H1 (cell line): Measurements from ENCODE around the gene SYNDIG1. TPM values are rescaled to one million over a fixed set of nuclear protein-coding genes. Genes with fewer than 3 reads are reported as not detected.

Experiments used
- CTCF ChIA-PET: fragments of 300-600 bp; sonication (Branson Sonifier 250); formaldehyde crosslinking; loops from one replicate; lab custom pipeline; 2021; ENCODE audit not compliant: partially characterized antibody; lab: Charles Lee
- POLR2A ChIA-PET: fragments of 300-600 bp; sonication (Branson Sonifier 250); formaldehyde crosslinking; loops from one replicate; lab custom pipeline; 2021; ENCODE audit warnings: inconsistent platforms; ENCODE audit not compliant: partially characterized antibody; lab: Charles Lee
- DNase-seq, 2 experiments: peaks; one replicate each; pipeline versions ENCODE4 v3.0.0 to v3.0.0-alpha.2; 2010 to 2022; ENCODE audit warnings: low spot score in 2 of 2, low read depth in 1 of 2, mixed read lengths in 1 of 2
- FAIRE-seq: peaks from 2 replicates; lab custom pipeline; 2011; peaks lifted over from hg19 to GRCh38; lab: Jason Lieb, UNC
- H2AFZ ChIP-seq: 2 replicates; pipeline ENCODE4 v1.8.1; 2012; ENCODE audit warnings: low read length, inconsistent platforms
- H2AK5ac ChIP-seq: 2 replicates; pipeline ENCODE4 v1.6.1; 2013; ENCODE audit warnings: low read depth, low read length
- H2BK120ac ChIP-seq: replicated peaks from 2 replicates; pipeline ENCODE3; 2013; ENCODE audit warnings: low read depth, low read length, inconsistent platforms
- H2BK12ac ChIP-seq: 2 replicates; pipeline ENCODE4 v1.6.1; 2013; ENCODE audit warnings: low read depth, low read length
- H2BK15ac ChIP-seq: 2 replicates; pipeline ENCODE4 v1.6.1; 2013; ENCODE audit warnings: low read length
- H2BK20ac ChIP-seq: 2 replicates; pipeline ENCODE4 v1.6.1; 2013; ENCODE audit warnings: low read length
- H2BK5ac ChIP-seq: 2 replicates; pipeline ENCODE4 v1.6.1; 2013; ENCODE audit warnings: low read depth, low read length
- H3K14ac ChIP-seq: 2 replicates; pipeline ENCODE4 v1.6.1; 2013; ENCODE audit warnings: inconsistent platforms; ENCODE audit not compliant: insufficient read length
- H3K18ac ChIP-seq: 2 replicates; pipeline ENCODE4 v1.6.1; 2013; ENCODE audit warnings: low read length; ENCODE audit errors: extremely low read depth
- H3K23ac ChIP-seq: 2 replicates; pipeline ENCODE4 v1.6.1; 2013; ENCODE audit warnings: inconsistent platforms; ENCODE audit not compliant: insufficient read length
- H3K23me2 ChIP-seq: 2 replicates; pipeline ENCODE4 v1.6.1; 2013; ENCODE audit warnings: low read depth, low read length
- H3K27ac ChIP-seq: 2 replicates; pipeline ENCODE4 v1.6.1; 2011; ENCODE audit warnings: low read depth, low read length, inconsistent platforms
- H3K27me3 ChIP-seq, 4 experiments: replicated peaks in 1 of 4; 1 replicate in 1 of 4; 2 replicates in 3 of 4; pipeline versions ENCODE4 v1.6.1 to v1.8.1; 2011 to 2013; ENCODE audit warnings: low read length in 3 of 4, mild to moderate bottlenecking in 3 of 4, inconsistent platforms in 2 of 4, mixed read lengths in 2 of 4, moderate library complexity in 1 of 4; ENCODE audit not compliant: control insufficient read depth in 3 of 4, insufficient read depth in 3 of 4; ENCODE audit errors: extremely low read depth in 1 of 4
- H3K36me3 ChIP-seq, 4 experiments: 2 replicates each; pipeline versions ENCODE4 v1.6.1 to v1.8.1; 2011 to 2013; ENCODE audit warnings: mild to moderate bottlenecking in 4 of 4, low read length in 3 of 4, moderate library complexity in 2 of 4, control low read depth in 1 of 4, inconsistent platforms in 1 of 4; ENCODE audit not compliant: insufficient read depth in 4 of 4, control insufficient read depth in 2 of 4
- H3K4ac ChIP-seq: replicated peaks from 2 replicates; pipeline ENCODE3; 2013; ENCODE audit warnings: low read length, low read depth, mixed read lengths, inconsistent platforms; ENCODE audit not compliant: insufficient read length
- H3K4me1 ChIP-seq, 4 experiments: replicated peaks in 1 of 4; 1 replicate in 1 of 4; 2 replicates in 3 of 4; pipeline versions ENCODE4 v1.6.1 to v1.8.1; 2011 to 2013; ENCODE audit warnings: low read length in 3 of 4, inconsistent platforms in 2 of 4, mixed read lengths in 1 of 4; ENCODE audit not compliant: insufficient read depth in 4 of 4, control insufficient read depth in 3 of 4
- H3K4me2 ChIP-seq, 2 experiments: 2 replicates each; pipeline versions ENCODE4 v1.6.1 to v1.8.1; 2011 to 2013; ENCODE audit warnings: low read depth in 2 of 2, low read length in 2 of 2, control low read depth in 1 of 2, inconsistent platforms in 1 of 2, mild to moderate bottlenecking in 1 of 2; ENCODE audit not compliant: insufficient read depth in 1 of 2
- H3K4me3 ChIP-seq, 4 experiments: fragments of 200-600, 300-600 bp in 1 of 4; sonication (generic), shearing (Covaris generic), sonication (Bioruptor Twin) in 1 of 4; 2 replicates each; pipeline versions ENCODE4 v1.5.1 to v1.8.1; 2011 to 2016; ENCODE audit warnings: low read length in 4 of 4, low read depth in 3 of 4, control low read depth in 2 of 4, inconsistent platforms in 2 of 4, mild to moderate bottlenecking in 2 of 4, mixed read lengths in 1 of 4, moderate library complexity in 1 of 4; ENCODE audit not compliant: insufficient read depth in 2 of 4; ENCODE audit errors: extremely low read depth in 1 of 4
- H3K56ac ChIP-seq: replicated peaks from 2 replicates; pipeline ENCODE3; 2013; ENCODE audit warnings: low read depth, mild to moderate bottlenecking, mixed read lengths, low read length, inconsistent platforms; ENCODE audit not compliant: insufficient read length
- H3K79me1 ChIP-seq: 2 replicates; pipeline ENCODE4 v1.6.1; 2013; ENCODE audit warnings: low read depth, low read length, control low read depth
- H3K79me2 ChIP-seq, 2 experiments: 2 replicates each; pipeline versions ENCODE4 v1.6.1 to v1.8.1; 2012 to 2013; ENCODE audit warnings: low read length in 2 of 2, mild to moderate bottlenecking in 2 of 2, inconsistent platforms in 1 of 2; ENCODE audit not compliant: insufficient read depth in 2 of 2, control insufficient read depth in 1 of 2
- H3K9ac ChIP-seq, 4 experiments: replicated peaks in 1 of 4; 1 replicate in 1 of 4; 2 replicates in 3 of 4; pipeline versions ENCODE4 v1.6.1 to v1.8.1; 2011 to 2013; ENCODE audit warnings: low read depth in 3 of 4, low read length in 3 of 4, control low read depth in 2 of 4, mild to moderate bottlenecking in 2 of 4, moderate library complexity in 2 of 4, inconsistent platforms in 1 of 4; ENCODE audit errors: extremely low read depth in 1 of 4
- H3K9me3 ChIP-seq, 2 experiments: 2 replicates each; pipeline versions ENCODE4 v1.6.1 to v1.8.1; 2012 to 2013; ENCODE audit warnings: mild to moderate bottlenecking in 2 of 2, moderate library complexity in 2 of 2, control low read depth in 1 of 2, inconsistent platforms in 1 of 2, low read depth in 1 of 2, low read length in 1 of 2, mixed read lengths in 1 of 2; ENCODE audit not compliant: insufficient read depth in 2 of 2
- H4K20me1 ChIP-seq, 2 experiments: replicated peaks in 1 of 2; 2 replicates each; pipeline versions ENCODE3 to v1.8.1; 2011 to 2013; ENCODE audit warnings: inconsistent platforms in 2 of 2, low read length in 2 of 2, mild to moderate bottlenecking in 1 of 2; ENCODE audit not compliant: insufficient read depth in 2 of 2, control insufficient read depth in 1 of 2
- H4K5ac ChIP-seq: 2 replicates; pipeline ENCODE4 v1.6.1; 2013; ENCODE audit warnings: low read length, low read depth, mixed read lengths, inconsistent platforms; ENCODE audit not compliant: insufficient read length
- H4K8ac ChIP-seq: 2 replicates; pipeline ENCODE4 v1.8.0; 2013; ENCODE audit warnings: mild to moderate bottlenecking, moderate library complexity, low read length, inconsistent platforms; ENCODE audit not compliant: insufficient read depth; ENCODE audit errors: extremely low read depth
- H4K91ac ChIP-seq: replicated peaks from 2 replicates; pipeline ENCODE3; 2013; ENCODE audit warnings: low read length, mixed read lengths, inconsistent platforms; ENCODE audit not compliant: insufficient read length
- RAD21 ChIP-seq, 2 experiments: IDR thresholded peaks in 1 of 2; conservative IDR thresholded peaks in 1 of 2; 2 replicates each; pipeline ENCODE4 v1.6.1; 2011; ENCODE audit warnings: low read depth in 2 of 2, low read length in 2 of 2, improper control_type of control experiment in 1 of 2, inconsistent platforms in 1 of 2, mild to moderate bottlenecking in 1 of 2, moderate library complexity in 1 of 2
- RNF2 ChIP-seq: fragments of 200-900, 300-1000 bp; sonication (generic); IDR thresholded peaks from 2 replicates; pipeline ENCODE4 v1.7.1; 2016; ENCODE audit warnings: borderline replicate concordance, low read depth, mild to moderate bottlenecking, antibody characterized with exemption, low read length; ENCODE audit not compliant: poor library complexity, severe bottlenecking; ENCODE audit errors: missing control alignments
- RXRA ChIP-seq: IDR thresholded peaks from 2 replicates; pipeline ENCODE4 v1.6.1; 2011; ENCODE audit warnings: low read depth, mild to moderate bottlenecking, low read length, moderate library complexity; ENCODE audit not compliant: insufficient read depth
- TAF7 ChIP-seq: optimal IDR thresholded peaks from 2 replicates; pipeline ENCODE3; 2011; ENCODE audit warnings: low read depth, mild to moderate bottlenecking, inconsistent platforms, low read length, moderate library complexity, borderline replicate concordance
- WGBS, 2 experiments: shearing (Covaris generic) in 1 of 2; methylation state at CpG; one replicate each; pipeline versions ENCODE4 v1.1.6 to v1.1.7; 2013 to 2015; ENCODE audit warnings: low lambda C conversion rate in 2 of 2, mixed read lengths in 2 of 2, inconsistent platforms in 1 of 2, low coverage in 1 of 2, missing lambda C conversion rate in 1 of 2; ENCODE audit not compliant: insufficient replicate concordance in 2 of 2, insufficient coverage in 1 of 2, insufficient read length in 1 of 2; ENCODE audit errors: extremely low coverage in 1 of 2, missing lambda C conversion rate in 1 of 2; 5-methylcytosine and 5-hydroxymethylcytosine counted together
- polyA plus RNA-seq, 7 experiments: library from polyadenylated mRNA; depleted of rRNA in 3 of 7; stranded (reverse) in 5 of 7; unstranded in 2 of 7; fragments of >200 nt in 5 of 7; fragments of 200-250 nt in 2 of 7; gene quantifications; 1 replicate in 5 of 7; 2 replicates in 1 of 7; 4 replicates in 1 of 7; pipeline versions ENCODE4 v1.2.1 to v1.2.3, GENCODE V29; 2011 to 2013; ENCODE audit warnings: missing spikeins in 2 of 7, mixed read lengths in 2 of 7
- total RNA-seq: library from RNA; stranded (reverse); fragmentation: NEBNext Ultra II Directional; extraction: Animal tissue kit (Norgen Biotek cat#: 25700); gene quantifications from 2 replicates; pipeline ENCODE4 v1.2.1, GENCODE V29; 2021

Gene SYNDIG1
- total and polyA plus RNA-seq, 2 of the 8 experiments (the other 6 are each of a cell fraction or from before 2014, with no cell fraction given), result 6.5 to 7.8 TPM

DNA sequence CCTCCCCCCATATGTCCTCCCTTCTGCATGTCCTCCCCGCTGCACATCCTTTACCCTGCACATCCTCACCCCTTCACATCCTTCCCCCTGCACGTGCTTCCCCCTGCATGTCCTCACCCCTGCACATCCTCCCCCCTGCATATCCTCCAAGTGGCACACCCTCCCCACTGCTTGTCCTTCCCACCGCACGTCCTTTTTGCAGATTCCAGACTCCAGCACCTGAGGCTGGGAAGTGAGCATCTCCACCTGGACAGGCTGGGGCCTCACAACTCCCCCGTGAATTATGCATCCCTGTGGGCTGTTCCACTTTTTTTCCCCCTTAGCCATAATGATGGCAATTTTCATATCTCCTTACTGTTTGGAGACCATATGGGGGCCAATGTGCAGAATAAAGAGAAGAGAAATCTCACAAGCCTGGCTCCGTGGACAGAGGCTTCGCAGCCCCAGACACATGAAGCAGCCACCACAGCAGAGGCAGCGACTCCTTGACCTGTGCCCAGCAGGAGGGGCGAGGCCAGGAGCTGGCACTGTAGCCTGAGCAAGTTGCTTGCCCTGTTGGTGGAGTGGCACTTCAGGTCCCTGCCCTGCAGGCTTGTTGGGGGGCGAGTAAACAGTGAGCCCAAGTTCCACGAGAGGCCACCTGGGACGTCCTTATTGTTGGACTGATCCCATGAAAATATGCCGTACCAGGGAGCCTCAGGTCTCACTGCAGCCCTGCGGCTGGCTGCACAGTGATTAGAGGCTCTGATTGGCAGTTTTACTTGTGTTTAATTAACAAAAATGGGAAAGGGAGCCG, 113.1 kb downstream of the SYNDIG1 start:
- H2AK5ac ChIP-seq, result no peak overlapping the region
- FAIRE-seq (no peak), DNase-seq (peak in 1 of 2 experiments; percentile 23)
- H2BK12ac ChIP-seq, result no peak overlapping the region
- ChIA-PET CTCF (no interaction called here), POLR2A (no interaction called here)
- H2BK20ac ChIP-seq, result no peak overlapping the region
- H3K4me1 ChIP-seq, result no peaks in the 10 kb centered on the region; a peak in 1 of 7 replicates
- no peaks in the 10 kb centered on the region for H3K79me1 ChIP-seq
- H3K4me2 ChIP-seq, result no peak overlapping the region
- no peak overlapping the region for H2AFZ ChIP-seq
- no peak overlapping the region for H3K4ac ChIP-seq
- H3K9me3 ChIP-seq, result no peaks in the 10 kb centered on the region
- H3K23ac ChIP-seq, result no peak overlapping the region
- no peak overlapping the region for H3K18ac ChIP-seq
- 92% methylated on average over 15 of the region's 15 CpGs; no CpG with 5 or more reads in 1 of the 2 experiments for WGBS, 2 experiments
- peaks cover 3 to 6% of the 10 kb centered on the region in 2 experiments for H4K20me1 ChIP-seq
- no peak overlapping the region for H3K56ac ChIP-seq
- no peak overlapping the region for H3K4me3 ChIP-seq
- H3K23me2 ChIP-seq, result no peaks in the 10 kb centered on the region; the same call in 1 of the 2 replicates
- H3K27me3 ChIP-seq, result no peaks in the 10 kb centered on the region
- no peak overlapping the region for H4K5ac ChIP-seq
- H3K36me3 ChIP-seq, result no peaks in the 10 kb centered on the region
- H3K27ac ChIP-seq, result no peak overlapping the region
- no peak overlapping the region for H2BK120ac ChIP-seq
- no peak overlapping the region for H4K91ac ChIP-seq
- no peak overlapping the region for H3K9ac ChIP-seq
- no peak overlapping the region for H2BK15ac ChIP-seq
- no peaks in the 10 kb centered on the region for H3K79me2 ChIP-seq
- no peak overlapping the region for H4K8ac ChIP-seq
- H3K14ac ChIP-seq, result no peak overlapping the region
- H2BK5ac ChIP-seq, result no peak overlapping the region; the same call in 1 of the 2 replicates
- no peak for TF ChIP-seq TAF7
- TF ChIP-seq RAD21 (IDR thresholded peaks at IDR 0.05 in 1 of 2, conservative IDR thresholded peaks at IDR 0.05 in 1 of 2; ENCODE audit: low read depth in 2 of 2, low read length in 2 of 2), result no peak
- no peak for TF ChIP-seq RNF2
- no peak for TF ChIP-seq RXRA
